Hematopoietic multipotent progenitor cell treated with erythropoietin and hydrocortisone succinate and interleukin-3 and kit ligand, for 6 days (in vitro differentiated cells): ENCODE measurements around the gene ZCCHC10.
A peak's percentile ranks its signal among the peaks of the same experiment; 100 is the strongest.
"Not testable (repeated sequence)": the region's sequence is repeated elsewhere in the genome, so short reads cannot be mapped to it uniquely, and the experiment has no call there.

Source experiments
- DNase-seq: peaks from one replicate; pipeline ENCODE4 v3.0.0-alpha.2; 2015

Gene ZCCHC10

DNA sequence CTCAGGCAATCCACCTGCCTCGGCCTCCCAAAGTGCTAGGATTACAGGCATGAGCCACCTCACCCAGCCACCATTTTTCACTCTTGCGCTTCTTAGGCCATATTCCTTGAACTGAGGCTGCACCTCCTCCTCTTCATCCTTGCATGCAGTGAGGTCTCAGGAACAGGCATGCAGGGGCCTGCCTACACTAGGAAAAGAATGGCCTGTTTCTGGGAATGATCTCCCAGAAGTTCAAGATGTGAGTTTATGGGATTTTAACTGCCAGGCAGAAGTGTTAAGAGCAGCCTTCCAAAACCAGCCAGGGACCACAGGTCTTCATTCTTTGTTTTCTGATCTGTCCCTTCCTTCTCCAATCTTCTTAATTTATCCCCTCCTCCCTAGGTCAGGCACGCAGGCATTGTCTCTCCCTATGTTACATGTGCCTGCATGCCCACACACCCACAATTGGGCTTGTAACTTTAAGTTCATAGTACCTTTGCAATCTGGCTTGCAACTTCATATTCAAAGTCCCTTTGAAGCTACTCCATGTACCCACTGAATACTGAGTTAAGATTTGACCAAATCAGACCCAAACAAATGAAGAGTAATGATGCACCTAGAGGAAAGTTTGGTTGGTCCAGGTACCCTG, 14.9 kb upstream of the ZCCHC10 start:
- no peak for DNase-seq

DNA sequence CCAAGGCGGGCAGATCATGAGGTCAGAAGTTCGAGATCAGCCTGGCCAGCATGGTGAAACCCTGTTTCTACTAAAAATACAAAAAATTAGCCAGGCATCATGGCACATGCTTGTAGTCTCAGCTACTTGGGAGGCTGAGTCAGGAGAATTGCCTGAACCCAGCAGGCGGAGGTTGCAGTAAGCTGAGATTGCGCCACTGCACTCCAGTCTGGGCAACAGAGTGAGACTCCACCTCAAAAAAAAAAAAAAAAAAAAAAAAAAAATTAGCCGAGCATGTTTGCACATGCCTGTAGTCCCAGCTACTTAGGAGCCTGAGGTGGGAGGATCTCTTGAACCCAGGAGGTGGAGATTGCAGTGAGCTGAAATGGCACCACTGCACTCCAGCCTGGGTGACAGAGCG, 10.3 kb upstream of the ZCCHC10 start:
- not testable (repeated sequence) for DNase-seq

DNA sequence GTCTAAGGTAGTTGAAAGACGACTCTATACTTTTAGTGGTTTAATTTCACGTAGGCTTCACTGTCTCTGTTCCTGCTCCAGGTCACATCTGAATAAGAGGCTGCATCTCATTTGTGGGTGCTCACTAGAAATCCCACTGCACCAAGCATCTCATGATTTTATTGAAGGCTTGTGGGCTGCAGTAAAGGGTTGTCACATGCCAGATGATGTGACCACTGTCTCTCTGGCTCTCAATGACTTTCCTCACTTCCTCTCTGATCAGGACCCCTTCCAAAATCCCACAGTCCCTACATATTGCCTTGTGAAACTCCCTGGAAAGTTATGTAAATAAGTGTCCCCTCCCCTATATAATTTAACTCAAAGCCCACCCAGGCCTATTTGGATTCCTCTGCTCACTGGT, 8.9 kb upstream of the ZCCHC10 start:
- no peak for DNase-seq

DNA sequence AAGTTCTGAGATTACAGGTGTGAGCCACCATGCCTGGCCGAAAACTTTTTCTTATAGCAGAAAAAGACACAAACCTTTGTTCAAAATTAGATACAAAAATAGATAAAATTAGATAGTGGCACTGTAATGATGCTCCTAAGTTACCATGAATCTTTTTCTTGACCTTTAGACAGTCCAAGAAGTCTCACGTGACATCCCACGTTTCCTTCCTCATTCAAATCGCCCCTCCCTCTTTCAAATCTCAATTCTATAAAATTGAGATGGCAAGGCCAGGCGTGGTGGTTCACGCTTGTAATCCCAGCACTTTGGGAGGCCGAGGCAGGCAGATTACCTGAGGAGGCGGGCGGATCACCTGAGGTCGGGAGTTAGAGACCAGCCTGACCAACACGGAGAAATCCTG, 7.7 kb upstream of the ZCCHC10 start:
- no peak for DNase-seq

DNA sequence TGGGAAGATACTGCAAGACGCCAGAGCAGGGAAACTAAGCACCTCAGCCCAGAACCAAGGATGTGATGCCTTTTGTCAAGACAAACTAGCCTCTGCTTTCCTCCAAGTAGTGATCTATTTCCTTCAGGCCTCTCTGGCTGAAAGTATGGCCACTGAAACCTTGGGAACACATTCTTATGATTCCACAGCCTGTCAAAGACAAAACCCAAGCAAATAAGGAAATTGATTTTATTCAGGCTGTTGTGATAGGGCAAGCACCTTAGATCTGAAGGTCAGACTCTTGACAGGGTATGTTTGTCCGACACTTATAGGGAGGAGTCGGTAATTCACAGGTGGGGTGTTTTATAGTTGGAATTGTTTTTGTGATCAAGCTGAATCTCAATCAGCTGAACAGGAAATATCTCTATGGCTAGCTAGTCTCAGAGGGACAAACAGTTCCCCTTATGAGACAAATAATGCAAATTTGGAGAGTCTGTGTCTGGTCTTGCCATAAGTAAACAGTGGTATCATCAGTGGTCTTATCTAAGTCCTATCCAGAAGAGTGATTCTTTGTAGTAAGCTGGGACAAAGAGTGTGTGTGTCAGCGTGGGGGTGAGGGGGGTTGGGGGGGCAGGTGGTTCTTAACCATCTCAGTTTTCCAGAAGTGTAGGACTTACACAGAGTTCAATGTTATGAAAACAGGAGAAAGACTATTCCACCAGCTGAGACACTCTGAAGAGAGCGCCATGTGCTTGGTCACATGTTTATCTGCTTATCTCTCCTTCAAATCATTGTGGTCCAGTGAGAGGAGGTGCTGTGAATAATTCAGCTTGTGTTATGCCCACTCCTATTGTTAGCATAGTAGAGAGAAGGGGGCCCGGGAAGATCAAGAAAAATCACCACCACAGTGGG, 6.7 kb upstream of the ZCCHC10 start:
- peak; percentile 71 for DNase-seq

DNA sequence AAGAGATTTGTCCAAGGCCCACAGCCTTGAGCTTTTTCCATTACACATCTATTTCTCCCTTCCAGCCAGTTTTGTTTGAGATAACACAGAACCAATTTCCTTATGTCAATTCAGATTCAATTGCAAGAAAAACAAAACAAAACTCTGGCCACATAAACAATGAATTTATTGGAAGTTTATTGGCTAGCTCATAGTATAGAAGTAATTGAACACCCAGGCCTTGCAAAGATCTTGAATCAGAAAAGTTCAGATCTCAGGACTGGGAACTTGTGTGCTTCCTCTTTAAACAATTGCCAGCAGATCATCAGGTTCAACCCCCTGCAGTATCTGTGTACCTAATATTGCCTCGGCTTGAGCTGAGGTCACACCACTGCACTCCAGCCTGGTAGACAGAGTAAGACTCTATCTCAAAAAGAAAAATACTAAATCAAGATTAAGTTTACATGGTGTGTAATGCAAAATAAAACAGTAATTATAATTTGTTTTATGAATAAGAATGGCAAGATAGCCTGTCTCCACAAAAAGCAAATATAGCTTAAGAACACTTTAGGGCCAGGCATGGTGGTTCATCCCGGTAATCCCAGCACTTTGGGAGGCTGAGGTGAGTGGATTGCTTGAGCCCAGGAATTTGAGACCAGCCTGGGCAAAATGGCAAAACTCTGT, 4.1 kb upstream of the ZCCHC10 start:
- DNase-seq: no peak

DNA sequence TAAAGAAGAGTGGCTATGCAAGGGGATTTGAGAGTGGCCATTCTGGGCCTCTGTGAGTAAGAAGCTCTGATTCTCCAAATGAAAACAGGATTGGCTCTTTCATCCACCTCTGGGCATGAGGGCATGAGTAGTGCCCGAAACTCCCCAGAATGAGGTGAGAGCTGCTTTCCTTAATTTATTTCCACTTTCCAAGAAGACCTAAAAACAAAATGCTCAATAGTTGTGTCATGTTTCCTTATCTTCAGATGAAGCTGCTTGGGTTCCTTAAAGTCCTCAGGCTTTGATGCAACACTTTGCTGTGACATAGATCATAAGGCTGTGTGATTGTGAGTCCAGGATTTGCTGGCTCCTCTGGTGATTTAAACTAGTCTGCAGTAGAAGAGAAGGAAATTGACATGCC, 3.1 kb upstream of the ZCCHC10 start:
- no peak for DNase-seq

DNA sequence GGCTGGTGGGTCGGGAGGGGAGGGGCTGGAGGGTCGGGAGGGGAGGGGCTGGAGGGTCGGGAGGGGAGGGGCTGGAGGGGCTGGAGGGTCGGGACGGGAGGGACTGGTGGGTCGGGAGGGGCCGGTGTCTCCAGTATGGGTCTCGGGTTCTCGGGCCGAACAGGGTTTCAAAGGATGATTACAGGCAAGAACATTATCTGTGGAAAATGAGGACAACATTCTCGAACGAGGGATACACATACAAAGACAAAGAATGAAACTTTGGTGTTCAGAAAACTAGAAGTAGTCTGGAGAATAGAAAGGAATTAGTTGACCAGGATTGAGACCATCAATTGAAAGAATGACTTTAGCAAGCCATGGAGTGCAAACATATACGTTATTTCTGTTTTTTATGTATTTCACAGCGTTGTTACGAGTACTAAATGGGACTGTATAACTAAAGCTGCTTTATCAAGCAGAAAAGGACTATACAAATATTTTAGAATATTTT, 360 bp upstream of the ZCCHC10 start:
- DNase-seq: no peak

DNA sequence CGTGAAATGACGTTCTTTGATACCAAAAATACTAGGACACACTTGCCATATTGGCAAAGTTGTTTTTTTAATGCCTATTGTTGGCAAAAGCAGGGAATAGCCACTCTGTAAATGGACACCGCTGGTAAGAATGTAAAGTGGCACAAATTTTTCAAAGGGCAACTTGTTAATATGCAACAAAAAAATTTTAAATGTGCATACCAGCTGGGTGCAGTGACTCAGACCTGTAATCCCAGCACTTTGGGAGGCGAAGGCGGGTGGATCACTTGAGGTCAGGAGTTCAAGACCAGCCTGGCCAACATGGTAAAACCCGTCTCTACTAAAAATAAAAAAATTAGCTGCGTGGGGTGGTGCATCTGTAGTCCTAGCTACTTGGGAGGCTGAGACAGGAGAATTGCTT, 6.9 kb downstream of the ZCCHC10 start:
- not testable (repeated sequence) for DNase-seq

DNA sequence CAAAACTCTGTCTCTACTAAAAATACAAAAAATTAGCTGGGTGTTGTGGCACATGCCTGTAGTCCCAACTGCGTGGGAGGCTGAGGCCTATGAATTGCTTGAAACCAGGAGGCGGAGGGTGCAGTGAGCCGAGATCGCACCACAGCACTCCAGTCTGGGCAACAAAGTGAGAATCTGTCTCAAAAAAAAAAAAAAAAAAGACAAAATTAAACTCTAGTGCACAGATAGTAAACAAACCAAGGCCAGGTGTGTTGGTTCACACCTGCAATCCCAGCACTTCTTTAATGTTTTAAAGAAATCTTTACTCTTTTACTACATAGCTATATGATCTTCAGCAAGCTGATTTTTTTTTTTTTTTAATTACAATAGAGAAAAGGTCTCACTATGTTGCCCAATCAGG, 8.4 kb downstream of the ZCCHC10 start:
- no peak for DNase-seq

DNA sequence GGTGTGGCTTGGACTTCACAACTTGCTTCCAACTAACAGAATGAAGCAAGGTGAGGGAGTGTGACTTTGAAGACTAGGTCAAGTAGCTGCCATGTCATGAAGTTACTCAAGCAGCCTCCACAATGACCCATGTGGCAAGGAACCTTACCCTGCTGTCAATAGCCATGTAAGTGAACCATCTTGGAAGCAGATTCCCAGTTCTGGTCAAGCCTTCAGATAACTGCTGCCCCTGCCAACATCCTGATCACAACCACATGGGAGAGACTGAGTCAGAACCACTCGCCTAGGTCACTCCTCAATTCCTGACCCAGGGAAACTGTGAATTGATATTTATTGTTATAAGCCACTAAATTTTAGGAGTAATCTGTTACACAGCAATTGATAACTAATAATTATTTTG, 10.9 kb downstream of the ZCCHC10 start:
- no peak for DNase-seq

DNA sequence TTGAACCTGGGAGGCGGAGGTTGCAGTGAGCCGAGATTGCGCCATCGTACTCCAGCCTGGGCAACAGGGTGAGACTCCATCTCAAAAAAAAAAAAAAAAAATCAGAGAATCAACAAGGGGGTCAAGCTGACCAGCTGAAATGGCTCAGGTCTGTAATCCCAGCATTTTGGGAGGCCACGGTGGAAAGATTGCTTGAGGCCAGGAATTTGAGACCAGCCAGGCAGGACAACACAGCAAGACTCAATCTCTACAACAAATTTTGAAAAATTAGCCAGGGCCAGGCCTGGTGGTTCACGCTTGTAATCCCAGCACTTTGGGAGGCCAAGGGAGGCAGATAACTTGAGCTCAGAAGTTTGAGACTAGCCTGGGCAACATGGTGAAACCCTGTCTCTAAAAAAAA, 17.9 kb downstream of the ZCCHC10 start:
- DNase-seq: not testable (repeated sequence)

DNA sequence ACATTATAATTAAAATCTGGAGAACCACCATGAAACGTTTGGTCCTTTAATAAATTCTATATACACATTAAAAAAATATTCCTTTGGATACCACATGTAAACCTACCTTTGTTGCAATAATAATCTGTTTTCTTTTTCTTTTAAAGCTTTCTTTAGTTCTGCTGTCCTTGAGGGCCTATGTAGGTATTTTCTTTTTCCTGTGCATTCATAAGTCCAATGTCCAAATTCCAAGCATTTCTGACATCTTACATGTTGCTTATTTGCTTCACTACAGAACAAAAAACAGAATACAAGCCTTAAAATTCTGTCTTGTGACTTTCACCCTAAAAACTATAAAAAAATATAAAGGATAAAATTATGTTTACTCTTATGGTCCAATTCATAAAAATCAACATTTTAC, 19.7 kb downstream of the ZCCHC10 start:
- DNase-seq: no peak

DNA sequence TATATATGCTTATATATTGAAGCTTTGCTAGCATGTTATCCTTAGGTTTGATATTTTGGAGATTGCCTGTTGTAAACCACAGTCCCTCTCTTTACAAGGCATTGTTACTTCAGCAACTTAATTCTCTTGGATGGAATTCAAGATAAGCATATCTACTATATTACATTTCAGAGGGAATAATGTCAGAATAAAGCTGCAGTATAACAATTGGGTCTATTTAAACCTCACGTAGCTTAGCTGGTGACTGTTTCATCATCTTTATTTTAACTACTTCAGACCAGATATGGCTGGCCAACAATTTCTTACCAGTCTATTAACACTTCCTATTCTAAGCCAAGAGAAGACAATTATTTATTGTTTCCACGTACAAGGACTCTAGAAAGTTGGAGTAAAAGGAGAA, 27.1 kb downstream of the ZCCHC10 start:
- no peak for DNase-seq

DNA sequence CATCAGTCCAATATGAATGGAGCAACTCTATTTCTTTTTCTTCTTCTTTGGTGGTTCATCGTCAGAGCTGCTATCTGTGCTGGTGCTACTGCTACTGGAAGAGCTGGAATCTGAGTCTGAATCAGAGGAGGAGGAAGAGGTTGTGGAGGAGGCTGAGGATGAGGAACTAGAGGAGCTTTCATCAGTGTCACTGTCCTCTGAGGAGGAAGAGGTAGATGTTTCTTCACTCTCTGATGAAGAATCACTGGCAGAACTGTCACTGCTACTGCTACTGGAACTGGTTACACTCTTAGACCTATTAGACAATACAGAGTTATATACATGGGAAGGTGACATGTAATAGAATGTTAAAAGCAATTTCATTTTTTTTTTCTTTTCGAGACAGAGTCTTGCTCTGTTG, 27.8 kb downstream of the ZCCHC10 start:
- no peak for DNase-seq

DNA sequence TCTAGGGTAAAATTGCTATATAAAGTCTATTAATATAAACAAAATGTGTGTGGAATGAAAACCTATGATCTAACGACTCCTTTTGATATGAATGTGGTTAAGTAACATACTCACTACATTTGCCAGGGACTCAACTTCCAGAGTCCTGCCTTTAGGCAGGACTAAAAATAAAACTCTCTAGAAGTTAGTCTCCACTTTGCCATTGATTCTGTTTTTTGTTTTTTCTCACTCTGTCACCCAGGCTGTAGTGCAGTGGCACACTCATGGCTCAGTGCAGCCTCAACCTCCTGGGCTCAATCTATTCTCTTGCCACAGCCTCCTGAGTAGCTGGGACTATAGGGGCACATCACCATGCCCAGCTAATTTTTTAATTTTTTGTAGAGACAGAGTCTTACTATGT, 30.0 kb downstream of the ZCCHC10 start:
- DNase-seq: no peak

DNA sequence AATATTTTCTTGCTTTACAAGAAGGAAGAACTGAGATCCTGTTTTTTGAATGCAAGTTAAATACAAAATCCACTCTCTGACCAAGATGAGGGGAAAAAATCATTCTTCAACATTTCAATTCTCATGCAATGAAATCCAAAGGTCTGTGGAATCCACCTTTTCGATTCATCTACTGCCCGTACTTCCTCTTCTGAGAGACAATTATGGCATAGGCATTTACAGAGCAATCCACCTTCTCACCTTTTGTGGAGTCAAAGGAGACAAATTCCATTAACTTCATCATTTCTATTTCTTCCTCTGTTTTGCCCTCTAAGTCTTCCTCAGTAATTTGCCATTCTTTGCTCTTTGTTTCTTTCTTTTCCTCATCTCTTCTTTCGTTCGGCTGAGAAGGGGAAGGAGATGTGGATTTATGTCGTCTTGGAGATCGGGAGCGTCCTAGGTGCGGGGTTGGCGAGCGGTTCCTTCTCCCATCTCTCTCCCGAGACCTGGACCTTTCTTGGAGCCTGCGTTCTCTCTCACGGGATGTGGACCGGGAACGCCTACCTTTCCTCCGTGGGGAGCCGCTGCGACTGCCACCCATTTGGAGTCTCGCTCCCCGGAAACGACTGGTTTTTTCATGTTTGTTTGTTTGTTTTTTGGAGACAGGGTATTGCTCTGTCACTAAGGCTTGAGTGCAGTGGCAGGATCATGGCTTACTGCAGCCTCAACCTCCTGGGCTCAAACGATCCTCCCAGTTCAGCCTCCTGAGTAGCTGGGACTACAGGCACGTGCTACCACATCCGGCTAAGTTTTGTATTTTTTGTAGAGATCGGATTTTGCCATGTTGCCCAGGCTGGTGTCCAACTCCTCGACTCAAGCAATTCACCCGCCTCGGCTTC, 38.6 kb downstream of the ZCCHC10 start:
- DNase-seq: no peak

DNA sequence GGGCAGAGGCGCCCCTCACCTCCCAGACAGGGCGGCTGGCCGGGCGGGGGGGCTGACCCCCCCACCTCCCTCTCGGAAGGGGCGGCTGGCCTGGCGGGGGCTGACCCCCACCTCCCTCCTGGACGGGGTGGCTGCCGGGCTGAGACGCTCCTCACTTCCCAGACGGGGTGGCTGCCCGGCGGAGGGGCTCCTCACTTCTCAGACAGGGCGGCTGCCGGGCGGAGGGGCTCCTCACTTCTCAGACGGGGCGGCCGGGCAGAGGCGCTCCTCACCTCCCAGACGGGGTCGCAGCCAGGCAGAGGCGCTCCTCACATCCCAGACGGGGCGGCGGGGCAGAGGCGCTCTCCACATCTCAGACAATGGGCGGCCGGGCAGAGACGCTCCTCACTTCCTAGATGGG, 43.4 kb downstream of the ZCCHC10 start:
- DNase-seq: not testable (repeated sequence)

DNA sequence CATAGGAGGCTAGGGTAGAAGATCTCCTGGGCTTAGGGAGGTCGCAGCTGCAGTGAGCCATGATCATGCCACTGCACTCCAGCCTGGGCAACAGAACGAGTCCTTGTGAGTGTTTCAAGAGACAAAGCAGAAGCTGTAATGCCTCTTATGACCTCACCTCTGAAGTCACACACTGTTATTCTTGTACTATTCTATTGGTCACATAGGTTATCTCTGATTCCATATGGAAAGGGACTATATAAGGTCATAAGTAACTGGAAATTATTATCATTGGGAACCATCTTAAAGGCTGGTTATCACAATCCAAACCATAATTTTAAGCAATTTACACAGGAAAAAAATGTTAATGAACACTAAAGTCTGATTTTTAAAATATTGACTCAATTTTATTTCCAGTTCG, 45.1 kb downstream of the ZCCHC10 start:
- DNase-seq: peak; percentile 45

DNA sequence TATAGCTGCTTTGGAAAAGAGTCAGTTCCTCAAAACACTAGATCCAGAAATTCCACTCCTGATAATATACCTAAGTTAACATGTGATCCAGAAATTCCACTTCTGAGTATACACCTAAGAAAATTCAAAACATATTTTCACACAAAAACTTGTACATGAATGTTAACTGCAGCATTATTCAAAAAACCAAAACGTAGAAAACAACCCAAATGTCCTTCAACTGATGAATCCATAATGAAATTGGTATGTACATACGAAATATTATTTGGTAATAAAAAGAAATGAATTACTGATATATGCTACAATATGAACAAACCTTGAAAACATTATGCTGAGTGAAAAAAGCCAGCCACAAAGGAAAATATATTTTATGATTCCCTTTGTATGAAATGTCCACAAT, 46.4 kb downstream of the ZCCHC10 start:
- DNase-seq: no peak

DNA sequence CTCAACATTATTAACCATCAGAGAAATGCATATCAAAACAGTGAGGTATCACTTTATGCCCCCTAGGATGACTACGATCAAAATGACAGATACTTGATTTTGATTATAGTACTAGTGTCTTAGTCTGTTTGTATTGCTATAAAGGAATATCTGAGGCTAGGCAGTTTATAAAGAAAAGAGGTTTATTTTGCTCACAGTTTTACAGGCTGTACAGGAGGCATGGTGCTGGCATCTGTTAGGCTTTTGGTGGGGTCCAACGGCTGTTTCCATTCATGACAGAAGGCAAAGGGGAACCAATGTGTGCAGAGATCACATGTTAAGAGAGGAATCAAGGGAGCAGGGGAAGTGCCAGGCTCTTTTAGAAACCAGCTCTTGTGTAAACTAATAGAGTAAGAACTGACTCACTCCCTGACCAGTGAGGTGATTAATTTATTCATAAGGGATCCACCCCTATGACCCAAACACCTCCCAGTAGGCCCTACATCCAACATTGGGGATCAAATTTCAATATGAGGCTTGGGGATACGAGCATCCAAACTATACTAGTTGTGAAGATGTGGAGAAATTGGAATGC, 46.9 kb downstream of the ZCCHC10 start:
- no peak for DNase-seq

DNA sequence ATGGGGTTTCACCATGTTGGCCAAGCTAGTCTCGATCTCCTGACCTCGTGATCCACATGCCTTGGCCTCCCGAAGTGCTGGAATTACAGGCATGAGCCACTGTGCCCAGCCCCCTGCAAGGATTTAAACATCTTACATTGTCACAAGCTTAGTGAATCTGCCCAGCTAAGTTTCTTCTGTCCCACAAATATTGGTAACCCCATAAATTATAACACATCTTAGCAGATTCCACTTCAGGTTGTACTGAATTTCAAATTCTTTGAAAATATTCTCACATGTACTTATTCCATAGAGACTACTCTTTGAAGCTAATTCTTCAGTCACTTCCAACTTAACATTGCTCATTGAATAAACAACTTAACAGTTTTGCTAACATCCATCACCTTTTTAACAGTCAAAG, 49.5 kb downstream of the ZCCHC10 start:
- DNase-seq: no peak

DNA sequence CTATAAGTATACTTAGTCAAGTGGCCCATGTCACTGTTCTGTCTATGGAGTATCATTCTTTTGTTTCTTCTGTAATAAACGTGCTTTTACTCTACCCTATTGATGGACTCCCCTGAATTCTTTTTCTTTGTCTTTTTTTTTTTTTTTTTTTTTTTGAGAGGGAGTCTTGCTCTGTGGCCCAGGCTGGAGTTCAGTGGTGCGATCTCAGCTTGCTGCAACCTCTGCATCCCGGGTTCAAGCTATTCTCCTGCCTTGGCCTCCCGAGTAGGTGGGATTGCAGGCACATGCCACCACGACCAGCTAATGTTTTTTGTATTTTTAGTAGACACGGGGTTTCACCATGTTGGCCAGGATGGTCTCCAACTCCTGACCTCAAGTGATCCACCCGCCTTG, 53.9 kb downstream of the ZCCHC10 start:
- DNase-seq: not testable (repeated sequence)
